Rectal smooth muscle tissue (tissue), 1 donor: ENCODE results near the gene FARSA.
"Not testable (repeated sequence)": the region's sequence is repeated elsewhere in the genome, so short reads cannot be mapped to it uniquely, and the experiment has no call there.

Source experiments
- H3K27ac ChIP-seq: one replicate; pipeline ENCODE4 v1.7.0; 2013; ENCODE audit warnings: low read depth, low read length, inconsistent platforms
- H3K27me3 ChIP-seq: one replicate; pipeline ENCODE4 v1.7.0; 2013; ENCODE audit warnings: low read length; ENCODE audit not compliant: control insufficient read depth, insufficient read depth
- H3K36me3 ChIP-seq: one replicate; pipeline ENCODE4 v1.7.0; 2013; ENCODE audit warnings: low read length; ENCODE audit not compliant: control insufficient read depth, insufficient read depth
- H3K4me1 ChIP-seq: one replicate; pipeline ENCODE4 v1.7.0; 2013; ENCODE audit warnings: low read length; ENCODE audit not compliant: control insufficient read depth, insufficient read depth
- H3K4me3 ChIP-seq: one replicate; pipeline ENCODE4 v1.7.0; 2013; ENCODE audit warnings: low read length
- H3K9ac ChIP-seq: one replicate; pipeline ENCODE4 v1.7.0; 2013; ENCODE audit warnings: low read length

FARSA gene

GRCh38 chr19:12952050-12952449 lies 18.5 kb upstream of the FARSA start:
- peaks cover 32% of the 10 kb centered on the region for H3K36me3 ChIP-seq

GRCh38 chr19:12949363-12950283 lies 16.1 kb upstream of the FARSA start:
- Histone ChIP-seq H3K27me3 (no peaks in the 10 kb centered on the region), H3K4me1 (peaks cover 8% of the 10 kb centered on the region), H3K9ac (no peak overlapping the region), H3K27ac (no peak overlapping the region), H3K36me3 (peaks cover 32% of the 10 kb centered on the region), H3K4me3 (no peak overlapping the region)

More at GRCh38 chr19:12952050-12952449, 18.5 kb upstream of the FARSA start:
- not testable (repeated sequence) for H3K9ac ChIP-seq, H3K27ac ChIP-seq, H3K4me1 ChIP-seq, H3K27me3 ChIP-seq, H3K4me3 ChIP-seq

GRCh38 chr19:12948612-12949362 lies 15.3 kb upstream of the FARSA start:
- Histone ChIP-seq H3K27me3 (no peaks in the 10 kb centered on the region), H3K36me3 (peaks cover 33% of the 10 kb centered on the region), H3K27ac (no peak overlapping the region), H3K4me3 (no peak overlapping the region), H3K9ac (no peak overlapping the region), H3K4me1 (peaks cover 8% of the 10 kb centered on the region)

- Histone ChIP-seq H3K27me3 (no peaks in the 10 kb centered on the region), H3K9ac (no peak overlapping the region), H3K4me3 (no peak overlapping the region), H3K4me1 (peaks cover 11% of the 10 kb centered on the region), H3K36me3 (peaks cover 34% of the 10 kb centered on the region), H3K27ac (no peak overlapping the region)
These were observed 14.4 kb upstream of the FARSA start for GRCh38 chr19:12947702-12948611.

GRCh38 chr19:12946731-12947496 lies 13.4 kb upstream of the FARSA start:
- Histone ChIP-seq H3K36me3 (peaks cover 41% of the 10 kb centered on the region), H3K4me1 (peaks cover 11% of the 10 kb centered on the region), H3K27me3 (no peaks in the 10 kb centered on the region), H3K27ac (peak overlapping the region; percentile 84), H3K9ac (no peak overlapping the region), H3K4me3 (peak overlapping the region; percentile 81)

GRCh38 chr19:12946092-12946721 lies 12.7 kb upstream of the FARSA start:
- Histone ChIP-seq H3K4me3 (peak overlapping the region; percentile 81), H3K27me3 (no peaks in the 10 kb centered on the region), H3K27ac (peak overlapping the region; percentile 84), H3K4me1 (peaks cover 11% of the 10 kb centered on the region), H3K9ac (peak overlapping the region; percentile 38), H3K36me3 (peaks cover 40% of the 10 kb centered on the region)

GRCh38 chr19:12945479-12946091 lies 12.1 kb upstream of the FARSA start, which contains the start of gene RAD23A:
TSS of gene RAD23A (plus strand) at chr19:12945862. CDS start at chr19:12945949, 87 bp downstream.
- Histone ChIP-seq H3K27ac (peak within 1 kb of the TSS; percentile 84), H3K27me3 (no peaks in the 10 kb centered on the region), H3K9ac (peak within 1 kb of the TSS; percentile 38), H3K4me3 (peak within 1 kb of the TSS; percentile 81), H3K36me3 (peaks cover 44% of the 10 kb centered on the region), H3K4me1 (peaks cover 11% of the 10 kb centered on the region)

GRCh38 chr19:12944104-12944674 lies 10.7 kb upstream of the FARSA start:
- H3K27me3 ChIP-seq, result no peaks in the 10 kb centered on the region
- H3K27ac ChIP-seq, result no peak overlapping the region
- H3K9ac ChIP-seq, result no peak overlapping the region
- H3K4me3 ChIP-seq, result no peak overlapping the region
- peaks cover 43% of the 10 kb centered on the region for H3K36me3 ChIP-seq
- H3K4me1 ChIP-seq, result peaks cover 20% of the 10 kb centered on the region

GRCh38 chr19:12943437-12944044 lies 10.0 kb upstream of the FARSA start:
- H3K36me3 ChIP-seq, result peaks cover 37% of the 10 kb centered on the region
- H3K4me1 ChIP-seq, result peaks cover 20% of the 10 kb centered on the region

GRCh38 chr19:12940897-12941296 lies 7.4 kb upstream of the FARSA start:
- H3K27ac ChIP-seq, result no peak overlapping the region
- H3K36me3 ChIP-seq, result peaks cover 27% of the 10 kb centered on the region
- H3K4me3 ChIP-seq, result no peak overlapping the region
- H3K9ac ChIP-seq, result no peak overlapping the region
- H3K4me1 ChIP-seq, result peaks cover 18% of the 10 kb centered on the region
- H3K27me3 ChIP-seq, result no peaks in the 10 kb centered on the region

More at GRCh38 chr19:12943437-12944044, 10.0 kb upstream of the FARSA start:
- Histone ChIP-seq H3K4me3 (no peak overlapping the region), H3K27ac (no peak overlapping the region), H3K9ac (no peak overlapping the region), H3K27me3 (no peaks in the 10 kb centered on the region)
